Hepatocyte (in vitro differentiated cells): ENCODE measurements around the gene SLC17A9. TPM values are rescaled to one million over a fixed set of nuclear protein-coding genes. Genes with fewer than 3 reads are reported as not detected.

Experiments
- DNase-seq: peaks from one replicate; pipeline ENCODE4 v3.0.0-alpha.2; 2016; ENCODE audit warnings: low spot score
- H2AFZ ChIP-seq: fragments of 200-600 bp; sonication (generic); 2 replicates; pipeline ENCODE4 v1.6.0; 2016; ENCODE audit warnings: antibody characterized with exemption, mild to moderate bottlenecking
- H3K27ac ChIP-seq: fragments of 200-600 bp; sonication (generic); 2 replicates; pipeline ENCODE4 v1.5.1; 2016; ENCODE audit warnings: mild to moderate bottlenecking
- H3K27me3 ChIP-seq: fragments of 200-600 bp; sonication (generic); 2 replicates; pipeline ENCODE4 v1.6.1; 2016
- H3K36me3 ChIP-seq: fragments of 200-600 bp; sonication (generic); replicated peaks from 2 replicates; pipeline ENCODE4 v1.5.1; 2016; ENCODE audit warnings: low read depth; ENCODE audit not compliant: insufficient read depth
- H3K4me1 ChIP-seq: fragments of 200-600 bp; sonication (generic); 2 replicates; pipeline ENCODE4 v1.5.1; 2016; ENCODE audit warnings: mild to moderate bottlenecking, moderate library complexity; ENCODE audit not compliant: insufficient read depth
- H3K4me2 ChIP-seq: fragments of 200-600 bp; sonication (generic); 2 replicates; pipeline ENCODE4 v1.6.0; 2016
- H3K4me3 ChIP-seq: fragments of 200-600 bp; sonication (generic); 2 replicates; pipeline ENCODE4 v1.5.1; 2016; ENCODE audit warnings: mild to moderate bottlenecking
- H3K79me2 ChIP-seq: fragments of 200-600 bp; sonication (generic); 2 replicates; pipeline ENCODE4 v1.6.0; 2017; ENCODE audit warnings: mild to moderate bottlenecking
- H3K9me2 ChIP-seq: fragments of 200-600 bp; sonication (generic); replicated peaks from 2 replicates; pipeline ENCODE4 v1.6.0; 2017; ENCODE audit warnings: mild to moderate bottlenecking; ENCODE audit not compliant: insufficient read depth
- H3K9me3 ChIP-seq: fragments of 200-600 bp; sonication (generic); 2 replicates; pipeline ENCODE4 v1.5.1; 2016; ENCODE audit warnings: low read depth, mild to moderate bottlenecking
- H4K20me1 ChIP-seq: fragments of 200-600 bp; sonication (generic); 2 replicates; pipeline ENCODE4 v1.6.0; 2016; ENCODE audit warnings: mild to moderate bottlenecking; ENCODE audit not compliant: insufficient read depth, poor library complexity, severe bottlenecking
- EZH2 ChIP-seq: fragments of 200-600 bp; sonication (generic); IDR thresholded peaks from 2 replicates; pipeline ENCODE4 v1.6.1; 2016; ENCODE audit warnings: antibody characterized with exemption, mild to moderate bottlenecking, borderline replicate concordance
- EZH2phosphoT487 ChIP-seq: fragments of 200-600 bp; sonication (generic); IDR thresholded peaks from one replicate; pipeline ENCODE4 v1.6.1; 2018; ENCODE audit warnings: antibody characterized with exemption, mild to moderate bottlenecking, low read depth, moderate library complexity; ENCODE audit not compliant: unreplicated experiment, severe bottlenecking
- WGBS: methylation state at CpG from one replicate; pipeline ENCODE4 v1.1.6; 2016; ENCODE audit warnings: low lambda C conversion rate; ENCODE audit errors: missing lambda C conversion rate; 5-methylcytosine and 5-hydroxymethylcytosine counted together
- polyA plus RNA-seq: library from polyadenylated mRNA; unstranded; fragments of >200 nt; fragmentation: Nextera tagmentation; extraction: Ambion mirVana; gene quantifications from 2 replicates; pipeline ENCODE4 v1.2.1, GENCODE V29; 2016
- total RNA-seq: library from RNA; depleted of rRNA; stranded (reverse); fragments of >200 nt; gene quantifications from 2 replicates; pipeline ENCODE4 v1.2.3, GENCODE V29; 2014
- TF ChIP-seq, protein P1 (sequence below): fragments of 200-600 bp; sonication (generic); IDR thresholded peaks from 2 replicates; pipeline ENCODE4 v1.5.1; 2016; ENCODE audit warnings: antibody characterized with exemption, mild to moderate bottlenecking; ENCODE audit not compliant: poor library complexity

Gene SLC17A9
- total and polyA plus RNA-seq, 2 experiments from 2014 or later: 26.9 to 83.9 TPM

DNA sequence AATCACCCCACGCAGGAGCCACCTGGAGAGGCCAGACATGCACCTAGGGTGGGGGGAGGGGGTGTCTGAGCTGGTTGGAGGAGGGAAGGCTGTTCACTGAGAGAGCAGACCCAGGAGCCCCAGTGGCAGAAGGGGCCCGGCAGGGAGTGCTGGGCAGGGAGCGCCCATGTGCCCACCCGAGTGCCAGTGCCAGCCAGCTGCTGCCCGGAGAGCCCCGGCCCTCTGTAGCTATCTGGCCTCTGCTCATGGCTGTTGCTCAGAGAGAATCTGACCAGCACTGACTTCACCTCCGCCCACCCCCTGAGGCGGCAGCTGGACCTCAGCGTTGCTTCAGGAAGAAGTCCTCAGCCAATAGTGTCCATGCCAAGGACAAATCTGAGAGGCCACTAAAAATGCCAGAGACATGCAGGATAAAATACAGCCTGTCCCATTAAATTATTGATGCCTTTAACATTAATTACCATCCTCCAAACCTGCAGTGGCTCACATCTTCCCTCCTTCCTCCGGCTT, 22.8 kb downstream of the SLC17A9 start:
- Histone ChIP-seq H3K9me2 (no peaks in the 10 kb centered on the region), H3K4me1 (peaks cover 10% of the 10 kb centered on the region), H3K4me2 (no peak overlapping the region), H3K79me2 (no peaks in the 10 kb centered on the region), H3K9me3 (no peaks in the 10 kb centered on the region), H3K36me3 (no peaks in the 10 kb centered on the region), H3K4me3 (no peak overlapping the region), H3K27me3 (peaks cover 59% of the 10 kb centered on the region), H3K27ac (no peak overlapping the region), H2AFZ (no peak overlapping the region), H4K20me1 (no peaks in the 10 kb centered on the region)
- 65% methylated on average over 10 of the region's 10 CpGs for WGBS
- DNase-seq: no peak
- no peak for TF ChIP-seq EZH2
- TF ChIP-seq, protein P1, sequence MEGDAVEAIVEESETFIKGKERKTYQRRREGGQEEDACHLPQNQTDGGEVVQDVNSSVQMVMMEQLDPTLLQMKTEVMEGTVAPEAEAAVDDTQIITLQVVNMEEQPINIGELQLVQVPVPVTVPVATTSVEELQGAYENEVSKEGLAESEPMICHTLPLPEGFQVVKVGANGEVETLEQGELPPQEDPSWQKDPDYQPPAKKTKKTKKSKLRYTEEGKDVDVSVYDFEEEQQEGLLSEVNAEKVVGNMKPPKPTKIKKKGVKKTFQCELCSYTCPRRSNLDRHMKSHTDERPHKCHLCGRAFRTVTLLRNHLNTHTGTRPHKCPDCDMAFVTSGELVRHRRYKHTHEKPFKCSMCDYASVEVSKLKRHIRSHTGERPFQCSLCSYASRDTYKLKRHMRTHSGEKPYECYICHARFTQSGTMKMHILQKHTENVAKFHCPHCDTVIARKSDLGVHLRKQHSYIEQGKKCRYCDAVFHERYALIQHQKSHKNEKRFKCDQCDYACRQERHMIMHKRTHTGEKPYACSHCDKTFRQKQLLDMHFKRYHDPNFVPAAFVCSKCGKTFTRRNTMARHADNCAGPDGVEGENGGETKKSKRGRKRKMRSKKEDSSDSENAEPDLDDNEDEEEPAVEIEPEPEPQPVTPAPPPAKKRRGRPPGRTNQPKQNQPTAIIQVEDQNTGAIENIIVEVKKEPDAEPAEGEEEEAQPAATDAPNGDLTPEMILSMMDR: no peak
- no peak for TF ChIP-seq EZH2phosphoT487

GRCh38 chr20:62975812-62976508, 23.5 kb downstream of the SLC17A9 start:
- Histone ChIP-seq H3K9me3 (no peaks in the 10 kb centered on the region), H3K4me1 (peaks cover 10% of the 10 kb centered on the region), H3K79me2 (no peaks in the 10 kb centered on the region), H3K4me2 (no peak overlapping the region), H3K27ac (no peak overlapping the region), H4K20me1 (no peaks in the 10 kb centered on the region), H3K27me3 (peaks cover 59% of the 10 kb centered on the region), H3K9me2 (no peaks in the 10 kb centered on the region), H3K36me3 (no peaks in the 10 kb centered on the region), H3K4me3 (no peak overlapping the region), H2AFZ (no peak overlapping the region)
- WGBS: 64% methylated on average over 8 of the region's 9 CpGs
- TF ChIP-seq, protein P1: no peak
- TF ChIP-seq EZH2: no peak
- DNase-seq: no peak

- no peak overlapping the region for H3K27ac ChIP-seq
- TF ChIP-seq EZH2phosphoT487 (no peak), EZH2 (no peak)
- TF ChIP-seq, protein P1: no peak
- peaks cover 59% of the 10 kb centered on the region for H3K27me3 ChIP-seq
- H3K9me3 ChIP-seq: no peaks in the 10 kb centered on the region
- H3K36me3 ChIP-seq: no peaks in the 10 kb centered on the region
- no peaks in the 10 kb centered on the region for H4K20me1 ChIP-seq
- no peaks in the 10 kb centered on the region for H3K9me2 ChIP-seq
- no peak overlapping the region for H2AFZ ChIP-seq
- H3K4me2 ChIP-seq: no peak overlapping the region
- DNase-seq: no peak
- no peak overlapping the region for H3K4me3 ChIP-seq
- WGBS: 85% methylated on average over 10 of the region's 16 CpGs
- peaks cover 10% of the 10 kb centered on the region for H3K4me1 ChIP-seq
- H3K79me2 ChIP-seq: no peaks in the 10 kb centered on the region
Observed at GRCh38 chr20:62976886-62977285, 24.4 kb downstream of the SLC17A9 start.
